RPMI8226 (cell line): ENCODE data around the gene RBM42.
A peak's percentile ranks its signal among the peaks of the same experiment; 100 is the strongest.
"Not testable (repeated sequence)": the region's sequence is repeated elsewhere in the genome, so short reads cannot be mapped to it uniquely, and the experiment has no call there.

Experiments used
- DNase-seq: peaks from one replicate; pipeline ENCODE4 v3.0.0-alpha.2; 2015

Gene RBM42

GRCh38 chr19:35654828-35655227, 26.0 kb downstream of the RBM42 start:
- not testable (repeated sequence) for DNase-seq

- no peak for DNase-seq
Measured at GRCh38 chr19:35655600-35655999, 26.8 kb downstream of the RBM42 start.

GRCh38 chr19:35656700-35657099, 27.9 kb downstream of the RBM42 start:
- DNase-seq = no peak

DNA sequence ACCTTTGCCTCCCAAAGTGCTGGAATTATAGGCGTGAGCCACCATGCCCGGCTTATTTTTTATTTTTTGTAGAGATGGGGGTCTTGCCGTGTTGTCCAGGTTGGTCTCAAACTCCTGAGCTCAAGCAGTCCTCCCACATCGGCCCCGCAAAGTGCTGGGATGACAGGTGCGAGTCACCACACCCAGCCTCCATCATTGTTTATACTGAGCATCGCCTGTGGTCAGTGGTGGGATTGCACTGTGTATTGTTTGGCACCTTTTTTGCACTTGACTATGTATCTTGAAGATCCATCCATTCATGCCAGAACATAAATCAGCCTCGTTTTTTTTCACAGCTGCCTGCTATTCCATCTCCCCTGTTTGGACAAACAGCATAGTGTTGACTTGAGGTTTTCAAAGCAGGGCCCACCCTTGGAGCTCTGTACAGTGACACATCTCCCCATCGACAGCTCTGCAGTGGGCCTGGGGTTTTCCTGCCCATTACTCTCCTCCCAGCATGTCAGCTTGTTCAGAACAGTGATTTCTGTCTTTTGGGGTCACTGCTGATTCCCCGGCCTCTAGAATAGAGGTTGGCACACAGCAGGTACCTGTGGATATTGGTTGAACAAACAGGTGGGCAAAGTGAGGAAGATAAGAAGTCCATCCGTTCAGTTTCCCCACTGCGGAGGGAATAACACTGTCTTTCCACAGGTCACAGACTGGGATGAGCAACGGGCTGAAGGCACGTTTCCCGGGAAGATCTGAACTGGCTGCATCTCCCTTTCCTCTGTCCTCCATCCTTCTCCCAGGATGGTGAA, 29.3 kb downstream of the RBM42 start:
- DNase-seq = no peak

DNA sequence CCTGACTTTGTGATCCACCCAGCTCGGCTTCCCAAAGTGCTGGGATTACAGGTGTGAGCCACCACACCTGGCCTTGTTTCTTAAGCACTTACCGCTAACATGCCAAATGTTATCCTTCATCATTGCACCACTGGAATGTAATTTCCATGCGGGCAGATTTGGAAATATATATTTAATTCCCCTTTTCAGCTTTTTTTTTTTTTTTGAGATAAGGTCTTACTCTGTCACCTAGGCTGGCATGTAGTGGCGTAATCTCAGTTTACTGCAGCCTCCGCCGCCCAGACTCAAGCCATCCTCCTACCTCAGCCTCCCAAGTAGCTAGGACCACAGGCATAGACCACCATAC, 33.1 kb downstream of the RBM42 start:
- DNase-seq = no peak

- DNase-seq = no peak
Measured at GRCh38 chr19:35663981-35664380, 35.1 kb downstream of the RBM42 start.

- DNase-seq = no peak
Measured at GRCh38 chr19:35665157-35665556, 36.3 kb downstream of the RBM42 start.

DNA sequence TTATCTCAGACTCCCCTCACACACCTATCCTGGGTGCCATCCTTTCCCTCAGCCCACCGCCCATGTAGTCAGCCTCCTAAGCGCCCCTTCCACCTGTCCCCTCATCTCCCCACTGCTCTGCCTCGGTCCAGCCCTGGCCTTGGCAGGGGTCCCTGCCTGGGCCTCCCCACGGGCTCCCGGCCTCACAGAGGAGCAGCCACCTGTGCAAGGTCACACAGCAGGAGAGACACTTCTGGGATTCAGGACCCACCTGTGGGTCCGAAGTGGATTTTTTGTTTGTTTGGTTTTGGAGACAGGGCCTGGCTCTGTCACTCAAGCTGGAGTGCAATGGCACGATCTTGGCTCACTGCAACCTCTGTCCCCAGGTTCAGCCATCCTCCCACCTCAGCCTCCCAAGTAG, 36.8 kb downstream of the RBM42 start:
- DNase-seq = no peak

DNA sequence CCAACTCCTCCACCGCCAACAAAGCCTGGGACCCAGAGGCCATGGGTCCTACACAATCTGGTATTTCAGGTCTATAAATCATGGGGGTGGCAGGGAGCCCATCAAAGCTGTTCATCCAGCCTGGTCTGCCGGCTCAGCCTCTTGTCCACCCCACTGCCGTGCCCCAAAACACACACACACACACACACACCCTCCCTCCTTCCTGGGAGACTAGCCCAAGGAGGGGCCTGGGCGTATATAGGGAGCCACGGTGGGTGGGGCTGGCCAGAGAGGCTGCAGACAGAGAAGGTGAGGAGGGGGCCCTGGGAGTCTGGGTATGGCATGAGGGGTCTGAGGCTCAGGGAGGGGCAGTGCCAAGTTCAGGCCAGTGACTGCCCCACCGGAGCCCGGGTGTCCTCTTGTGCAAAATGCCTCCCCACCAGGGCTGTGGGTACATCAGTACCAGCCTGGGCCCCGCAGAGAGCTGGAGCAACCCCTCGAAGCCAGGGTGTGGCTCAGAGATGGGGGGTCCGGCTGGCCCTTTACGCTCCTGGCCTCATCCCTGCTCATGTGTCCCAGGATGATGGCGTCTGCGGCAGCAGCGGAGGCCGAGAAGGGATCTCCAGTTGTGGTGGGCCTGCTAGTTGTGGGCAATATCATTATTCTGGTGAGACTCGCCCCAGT, 37.5 kb downstream of the RBM42 start, which contains the start of gene UPK1A:
Gene UPK1A, plus strand, starts transcription at position 267 of the 663 bp plus-strand sequence. Its CDS starts 296 bp downstream, at position 563.
- DNase-seq = no peak

DNA sequence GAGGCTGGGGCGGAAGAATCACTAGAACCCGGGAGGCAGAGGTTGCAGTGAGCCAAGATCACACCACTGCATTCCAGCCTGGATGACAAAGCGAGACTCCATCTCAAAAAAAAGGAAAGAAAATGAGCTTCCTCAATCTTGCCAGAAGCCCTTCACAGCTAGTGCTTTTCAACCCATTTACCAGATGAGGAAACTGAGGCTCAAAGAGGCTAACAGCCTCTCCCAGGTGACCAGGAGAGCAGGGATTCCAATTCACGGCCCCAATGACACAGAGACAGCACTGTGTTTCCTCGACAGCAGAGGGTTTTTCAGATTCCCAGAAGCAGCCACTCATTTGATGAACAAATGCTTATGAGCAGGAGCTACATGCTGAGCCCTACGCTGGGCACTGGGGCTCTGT, 40.7 kb downstream of the RBM42 start:
- no peak for DNase-seq

GRCh38 chr19:35669974-35670373, 41.1 kb downstream of the RBM42 start:
- no peak for DNase-seq

DNA sequence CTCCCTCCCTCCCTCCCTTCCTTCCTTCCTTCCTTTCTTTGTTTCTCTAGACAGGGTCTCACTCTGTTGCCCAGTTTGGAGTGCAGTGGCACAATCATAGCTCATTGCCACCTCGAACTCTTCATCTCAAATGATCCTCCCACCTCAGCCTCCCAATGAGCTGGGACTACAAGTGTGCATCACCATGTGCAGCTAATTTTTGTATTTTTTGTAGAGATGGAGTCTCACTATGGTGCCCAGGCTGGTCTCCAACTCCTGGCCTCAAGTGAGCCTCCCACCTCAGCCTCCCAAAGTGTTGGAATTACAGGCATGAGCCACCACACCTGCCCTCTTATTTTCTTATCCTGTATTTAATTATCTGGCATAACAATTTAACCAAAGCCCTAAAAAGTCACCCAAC, 41.9 kb downstream of the RBM42 start:
- DNase-seq = no peak

GRCh38 chr19:35671818-35672217, 43.0 kb downstream of the RBM42 start:
- DNase-seq = no peak

DNA sequence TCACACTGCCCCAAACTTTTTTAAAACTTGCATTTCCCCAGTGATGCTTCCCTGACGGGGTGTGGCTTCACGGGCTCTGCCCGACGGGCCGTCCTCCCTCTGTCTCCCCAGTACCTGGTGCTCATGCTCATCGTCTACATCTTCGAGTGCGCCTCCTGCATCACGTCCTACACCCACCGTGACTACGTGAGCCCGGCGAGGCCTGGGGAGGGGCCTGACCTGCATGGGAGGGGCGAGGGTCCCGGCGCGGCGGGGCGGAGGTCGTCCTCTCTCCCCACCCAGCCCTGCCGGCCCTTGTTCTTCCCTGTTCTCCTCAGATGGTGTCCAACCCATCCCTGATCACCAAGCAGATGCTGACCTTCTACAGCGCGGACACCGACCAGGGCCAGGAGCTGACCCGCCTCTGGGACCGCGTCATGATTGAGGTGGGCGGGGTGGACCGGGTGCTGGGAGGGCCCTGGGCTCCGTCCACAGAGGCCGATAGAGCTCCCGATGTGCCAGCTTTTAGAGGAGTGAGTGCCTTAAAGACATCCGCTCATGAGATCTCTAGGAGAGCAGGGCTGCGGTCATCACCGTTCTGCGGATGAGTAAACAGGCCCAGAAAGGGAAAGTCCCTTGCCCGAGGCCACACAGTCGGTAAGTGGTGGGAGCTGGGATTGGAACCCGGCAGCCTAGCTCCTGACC, 44.4 kb downstream of the RBM42 start:
- peak; percentile 42 for DNase-seq

DNA sequence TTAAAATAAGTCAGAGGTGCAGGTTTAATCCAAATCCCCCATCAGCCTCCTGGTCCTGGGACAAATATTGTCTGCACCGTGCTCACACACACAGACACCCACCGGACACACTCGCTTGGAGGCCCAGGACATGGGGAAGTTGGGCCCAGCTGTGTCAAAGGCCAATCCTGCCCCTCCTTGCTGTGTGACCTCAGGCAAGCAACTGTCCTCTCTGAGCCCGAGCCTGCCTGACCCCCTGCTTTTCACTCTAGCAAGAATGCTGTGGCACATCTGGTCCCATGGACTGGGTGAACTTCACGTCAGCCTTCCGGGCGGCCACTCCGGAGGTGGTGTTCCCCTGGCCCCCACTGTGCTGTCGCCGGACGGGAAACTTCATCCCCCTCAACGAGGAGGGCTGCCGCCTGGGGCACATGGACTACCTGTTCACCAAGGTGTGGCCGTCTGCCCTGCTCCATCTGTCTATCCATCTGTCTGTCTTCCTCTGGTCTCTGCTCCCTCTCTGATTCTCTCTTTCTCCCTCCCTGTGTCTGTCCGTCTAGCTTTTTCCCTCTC, 46.8 kb downstream of the RBM42 start:
- DNase-seq = no peak
